SU-DHL-6 (cell line): Measurements from ENCODE around the gene PDGFD.

Experiments
- CTCF ChIP-seq: fragments of 200-600 bp; sonication (generic); IDR thresholded peaks from one replicate; pipeline ENCODE4 v1.5.1; 2017; ENCODE audit warnings: antibody characterized with exemption, mild to moderate bottlenecking, low read length, moderate library complexity; ENCODE audit not compliant: insufficient read depth, poor library complexity, severe bottlenecking
- EZH2phosphoT487 ChIP-seq: fragments of 200-600 bp; sonication (generic), shearing (Covaris generic); conservative IDR thresholded peaks from 2 replicates; pipeline ENCODE4 v1.6.1; 2018; ENCODE audit warnings: mild to moderate bottlenecking, antibody characterized with exemption, low read length, moderate library complexity, mixed read lengths

- TF ChIP-seq CTCF (no peak), EZH2phosphoT487 (no peak)
Observed at GRCh38 chr11:103883856-103884255, 280.1 kb downstream of the PDGFD start.
